Measurements from ENCODE around the gene SFRP5.

Gene SFRP5

DNA sequence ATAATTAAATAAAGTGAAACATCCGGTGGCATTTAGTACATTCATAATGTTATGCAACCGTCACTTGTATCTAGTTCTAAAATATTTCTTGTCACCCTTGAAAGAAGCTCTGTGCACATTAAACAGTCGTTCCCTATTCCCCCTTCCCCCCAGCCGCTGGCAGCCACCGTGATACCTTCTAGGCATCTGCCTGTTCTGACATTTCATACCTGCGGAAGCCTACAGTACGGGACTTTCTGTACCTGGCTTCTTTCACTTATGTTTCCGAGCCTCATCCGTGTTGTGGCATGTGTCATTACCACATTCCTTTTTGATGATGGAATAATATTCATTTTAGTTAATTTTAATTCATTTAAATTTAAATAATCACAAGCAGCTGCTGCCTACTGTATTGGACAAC, 13.9 kb upstream of the SFRP5 start:
- H3K4me3 ChIP-seq (replicated peaks; ENCODE audit: low read depth, low read length), result no peak overlapping the region
- DNase-seq (ENCODE audit: extremely low read depth, low read depth), result no peak
- TF ChIP-seq, protein P1, sequence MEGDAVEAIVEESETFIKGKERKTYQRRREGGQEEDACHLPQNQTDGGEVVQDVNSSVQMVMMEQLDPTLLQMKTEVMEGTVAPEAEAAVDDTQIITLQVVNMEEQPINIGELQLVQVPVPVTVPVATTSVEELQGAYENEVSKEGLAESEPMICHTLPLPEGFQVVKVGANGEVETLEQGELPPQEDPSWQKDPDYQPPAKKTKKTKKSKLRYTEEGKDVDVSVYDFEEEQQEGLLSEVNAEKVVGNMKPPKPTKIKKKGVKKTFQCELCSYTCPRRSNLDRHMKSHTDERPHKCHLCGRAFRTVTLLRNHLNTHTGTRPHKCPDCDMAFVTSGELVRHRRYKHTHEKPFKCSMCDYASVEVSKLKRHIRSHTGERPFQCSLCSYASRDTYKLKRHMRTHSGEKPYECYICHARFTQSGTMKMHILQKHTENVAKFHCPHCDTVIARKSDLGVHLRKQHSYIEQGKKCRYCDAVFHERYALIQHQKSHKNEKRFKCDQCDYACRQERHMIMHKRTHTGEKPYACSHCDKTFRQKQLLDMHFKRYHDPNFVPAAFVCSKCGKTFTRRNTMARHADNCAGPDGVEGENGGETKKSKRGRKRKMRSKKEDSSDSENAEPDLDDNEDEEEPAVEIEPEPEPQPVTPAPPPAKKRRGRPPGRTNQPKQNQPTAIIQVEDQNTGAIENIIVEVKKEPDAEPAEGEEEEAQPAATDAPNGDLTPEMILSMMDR (IDR thresholded peaks at IDR 0.05; ENCODE audit: low read depth, low read length, missing control alignments), result no peak

DNA sequence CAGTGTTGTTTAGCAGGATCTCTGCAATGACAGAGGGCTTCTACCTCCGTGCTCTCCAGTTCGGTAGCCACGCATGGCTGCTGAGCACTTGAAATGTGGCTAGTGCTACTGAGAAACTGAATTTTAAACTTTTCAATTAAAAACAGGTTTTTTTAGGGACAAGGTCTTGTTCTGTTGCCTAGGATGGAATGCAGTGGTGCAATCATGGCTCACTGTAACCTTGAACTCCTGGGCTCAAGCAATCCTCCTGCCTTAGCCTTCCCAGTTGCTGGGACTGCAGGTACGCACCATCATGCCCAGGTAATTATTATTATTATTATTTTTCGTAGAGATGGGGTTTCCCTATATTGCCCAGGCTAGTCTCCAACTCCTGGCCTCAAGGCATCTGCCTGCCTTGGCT, 13.4 kb upstream of the SFRP5 start:
- TF ChIP-seq, protein P1 (IDR thresholded peaks at IDR 0.05; ENCODE audit: low read depth, low read length, missing control alignments), result no peak
- no peak overlapping the region for H3K4me3 ChIP-seq (replicated peaks; ENCODE audit: low read depth, low read length)
- no peak for DNase-seq (ENCODE audit: extremely low read depth, low read depth)

DNA sequence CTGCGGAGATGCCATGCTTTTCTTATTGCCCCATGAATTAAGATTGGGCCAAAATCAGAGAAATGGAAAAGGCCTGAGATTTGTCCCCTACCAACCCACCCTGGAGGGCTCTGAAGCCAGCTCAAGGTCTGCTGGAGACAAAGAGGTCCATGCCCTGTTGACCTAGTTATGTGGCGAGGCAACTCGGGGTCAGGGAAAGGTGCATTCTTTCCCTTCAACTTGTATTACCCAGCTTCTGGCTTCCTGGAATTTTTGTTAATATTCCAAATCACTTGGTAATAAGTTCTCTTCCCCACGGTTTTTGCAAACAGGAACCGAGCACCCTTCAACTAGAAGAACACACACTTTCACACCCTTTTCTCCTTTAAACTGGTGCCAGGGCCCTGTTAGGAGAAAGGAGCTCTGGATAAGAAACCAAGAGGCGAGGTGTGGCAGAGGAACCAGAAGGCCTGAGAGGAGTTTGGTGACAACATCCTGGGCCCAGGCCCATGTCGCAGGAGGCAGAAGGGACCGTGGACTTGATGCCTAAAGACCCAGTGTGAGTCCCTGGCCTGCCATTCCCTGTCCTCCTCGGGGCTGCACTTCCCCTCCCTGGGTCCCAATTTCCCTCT, 12.5 kb upstream of the SFRP5 start:
- no peak for DNase-seq (ENCODE audit: extremely low read depth, low read depth)
- H3K4me3 ChIP-seq (replicated peaks; ENCODE audit: low read depth, low read length), result no peak overlapping the region
- TF ChIP-seq, protein P1 (IDR thresholded peaks at IDR 0.05; ENCODE audit: low read depth, low read length, missing control alignments), result no peak

DNA sequence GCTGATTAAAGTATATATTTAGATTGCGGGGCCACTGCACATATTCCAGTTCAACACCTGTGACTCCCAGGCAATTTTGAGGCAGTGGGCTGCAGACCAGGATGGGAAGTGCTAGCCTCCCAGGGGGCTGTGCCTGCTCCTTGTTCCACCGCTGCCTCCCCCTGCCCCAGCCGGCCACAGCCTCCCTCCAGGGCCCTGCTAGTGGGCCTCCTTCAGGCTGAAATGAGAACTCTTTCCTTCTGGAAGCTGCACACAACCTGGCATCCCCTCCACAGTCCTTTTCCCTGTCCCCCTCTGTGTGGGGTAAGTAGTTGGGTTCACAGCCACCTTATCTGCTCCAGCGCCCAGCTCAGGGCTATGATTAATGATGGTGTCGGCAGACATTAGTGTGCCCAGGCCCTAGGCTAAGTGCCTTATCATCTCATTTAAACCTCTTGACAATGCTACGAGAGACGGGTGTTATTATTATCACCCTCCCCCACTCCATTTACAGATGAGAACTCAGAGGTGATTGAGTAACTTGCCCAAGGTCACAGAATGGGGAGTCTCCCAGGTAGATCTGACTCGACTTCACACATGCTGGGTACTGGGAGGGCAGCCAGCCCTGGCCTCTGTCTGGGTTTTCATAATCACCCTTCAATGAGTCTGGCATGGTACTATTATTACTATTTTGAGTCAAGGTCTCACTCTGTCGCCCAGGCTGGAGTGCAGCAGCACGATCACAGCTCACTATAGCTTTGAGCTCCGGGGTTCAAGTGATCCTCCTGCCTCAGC, 10.8 kb upstream of the SFRP5 start:
- TF ChIP-seq, protein P1 (IDR thresholded peaks at IDR 0.05; ENCODE audit: low read depth, low read length, missing control alignments), result no peak
- H3K4me3 ChIP-seq (replicated peaks; ENCODE audit: low read depth, low read length), result no peak overlapping the region
- no peak for DNase-seq (ENCODE audit: extremely low read depth, low read depth)

DNA sequence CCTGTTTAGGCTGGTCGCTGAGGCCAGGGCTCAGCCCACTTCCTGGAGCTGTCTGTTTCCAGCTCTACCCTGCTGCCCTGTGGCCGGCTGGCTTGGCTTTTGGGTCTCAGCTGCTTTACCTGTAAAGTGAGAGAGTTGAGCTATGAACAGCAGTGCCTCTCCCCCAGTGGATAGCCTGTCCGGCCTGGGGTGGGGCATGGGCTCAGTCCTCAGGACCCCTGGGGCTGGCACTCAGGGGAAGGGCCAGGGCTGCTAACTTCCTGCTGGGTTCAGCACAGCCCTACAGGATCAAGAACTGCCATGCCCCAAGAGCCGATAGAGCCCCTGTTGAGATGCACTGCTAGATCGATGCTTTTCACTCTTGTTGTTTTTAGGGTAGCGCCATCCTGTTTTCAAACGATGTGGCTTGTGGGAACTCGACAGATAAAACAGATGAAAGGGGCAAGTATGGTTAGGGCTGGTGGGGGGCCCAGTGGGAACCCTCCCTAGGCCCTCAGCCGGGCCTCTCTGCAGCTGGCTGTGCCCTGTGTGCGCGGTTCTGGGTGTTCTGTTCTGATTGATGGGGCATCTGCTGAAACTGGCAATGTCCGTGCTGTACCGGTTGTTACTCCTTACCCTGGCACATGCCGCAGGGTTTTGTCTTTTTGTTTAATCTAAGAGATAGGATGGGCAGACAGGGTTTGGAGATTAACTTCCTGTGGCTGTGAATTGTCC, 10.0 kb upstream of the SFRP5 start:
- H3K4me3 ChIP-seq (replicated peaks; ENCODE audit: low read depth, low read length), result no peak overlapping the region
- TF ChIP-seq, protein P1 (IDR thresholded peaks at IDR 0.05; ENCODE audit: low read depth, low read length, missing control alignments), result no peak
- DNase-seq (ENCODE audit: extremely low read depth, low read depth), result no peak

DNA sequence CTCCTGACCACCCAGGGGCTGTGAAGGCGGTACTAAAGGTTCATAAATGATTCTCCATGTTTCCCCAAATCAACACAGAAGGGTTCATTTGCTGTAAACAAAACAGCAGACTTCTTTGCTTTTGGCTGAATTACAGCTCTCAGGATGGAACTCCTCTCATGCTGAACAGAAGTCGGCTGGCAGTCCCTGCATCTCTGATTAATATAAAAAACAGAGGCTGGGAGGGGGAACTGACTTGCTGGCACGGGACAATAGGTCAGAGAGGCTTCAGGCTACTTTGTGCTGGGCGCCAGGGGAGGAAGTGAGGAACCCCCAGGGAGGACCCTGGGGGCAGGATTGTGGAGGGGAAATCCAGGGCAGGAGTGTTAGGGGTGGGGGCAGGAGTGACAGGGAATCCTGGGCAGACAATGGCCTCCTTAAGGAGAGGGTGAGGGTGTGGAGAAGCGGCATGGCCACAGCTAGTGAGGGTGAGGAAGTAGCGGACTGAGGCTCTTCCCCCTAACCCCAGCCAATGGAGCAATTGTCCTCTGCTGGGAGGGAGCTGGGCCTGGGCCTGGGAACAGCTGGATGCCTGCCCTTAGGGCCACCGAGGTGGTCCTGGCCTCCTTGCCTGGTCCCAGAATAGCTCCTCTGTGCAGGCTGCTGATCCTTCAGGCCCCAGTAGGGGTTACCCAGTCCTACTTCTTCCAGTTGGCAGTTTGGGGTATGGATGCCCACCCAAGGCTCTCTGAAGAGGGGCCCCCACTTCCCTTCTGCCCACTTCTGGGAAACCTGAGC, 9.2 kb upstream of the SFRP5 start:
- TF ChIP-seq, protein P1 (IDR thresholded peaks at IDR 0.05; ENCODE audit: low read depth, low read length, missing control alignments), result no peak

More for the DNA sequence above, 9.2 kb upstream of the SFRP5 start:
- no peak for DNase-seq (ENCODE audit: extremely low read depth, low read depth)
- no peak overlapping the region for H3K4me3 ChIP-seq (replicated peaks; ENCODE audit: low read depth, low read length)
